ENCODE measurements around the gene SEPTIN3.

SEPTIN3 gene

GRCh38 chr22:42013385-42013784 is 44.1 kb downstream of the SEPTIN3 start:
- DNase-seq (ENCODE audit: low read depth, low spot score): no peak

- DNase-seq (ENCODE audit: low read depth, low spot score): no peak
These were observed 46.9 kb downstream of the SEPTIN3 start for GRCh38 chr22:42016111-42016510.

GRCh38 chr22:42018224-42018623 is 49.0 kb downstream of the SEPTIN3 start:
- DNase-seq (ENCODE audit: low read depth, low spot score): no peak

Data from brain pericyte (primary cell).